Astrocyte (in vitro differentiated cells and primary cell): ENCODE measurements around the gene GATB.

Source experiments
- CTCF ChIP-seq: IDR thresholded peaks from 2 replicates; pipeline ENCODE4 v1.5.1; 2011; ENCODE audit warnings: low read depth, mild to moderate bottlenecking, inconsistent platforms, low read length, moderate library complexity; ENCODE audit not compliant: insufficient read depth
- EZH2 ChIP-seq: IDR thresholded peaks from 2 replicates; pipeline ENCODE4 v1.6.1; 2012; ENCODE audit warnings: mild to moderate bottlenecking, low read length, inconsistent platforms; ENCODE audit not compliant: insufficient read depth

- TF ChIP-seq CTCF, result no peak
- no peak for TF ChIP-seq EZH2
These were observed 135.9 kb downstream of the GATB start for GRCh38 chr4:151624626-151625565.
